Measurements from ENCODE around the gene CRABP2. TPM values are rescaled to one million over a fixed set of nuclear protein-coding genes. Genes with fewer than 3 reads are reported as not detected.

Gene CRABP2
- total RNA-seq, 1 donor from 2014 or later = 606 TPM

- H3K4me3 Mint-ChIP-seq = peak overlapping the region; percentile 62
- no peak for TF ChIP-seq CTCF (conservative IDR thresholded peaks at IDR 0.05)
- peaks cover 28% of the 10 kb centered on the region for H3K27me3 Mint-ChIP-seq (ENCODE audit: low read depth)
- H3K4me1 Mint-ChIP-seq = peaks cover 83% of the 10 kb centered on the region
- no peak overlapping the region for H3K27ac Mint-ChIP-seq (ENCODE audit: unreplicated experiment)
- no peaks in the 10 kb centered on the region for H3K9me3 Mint-ChIP-seq
- DNase-seq (ENCODE audit: low read depth, low spot score) = no peak
- H3K36me3 Mint-ChIP-seq (ENCODE audit: low read depth) = peaks cover 31% of the 10 kb centered on the region
These were observed 33.6 kb downstream of the CRABP2 start for GRCh38 chr1:156671804-156672203.

- no peak for DNase-seq (ENCODE audit: low read depth, low spot score)
- H3K27ac Mint-ChIP-seq (ENCODE audit: unreplicated experiment) = peak overlapping the region; percentile 90
- peaks cover 91% of the 10 kb centered on the region for H3K4me1 Mint-ChIP-seq
- TF ChIP-seq CTCF (conservative IDR thresholded peaks at IDR 0.05) = no peak
- peaks cover 31% of the 10 kb centered on the region for H3K36me3 Mint-ChIP-seq (ENCODE audit: low read depth)
- peak overlapping the region; percentile 62 for H3K4me3 Mint-ChIP-seq
- H3K27me3 Mint-ChIP-seq (ENCODE audit: low read depth) = peaks cover 33% of the 10 kb centered on the region
- H3K9me3 Mint-ChIP-seq = no peaks in the 10 kb centered on the region
These were observed 34.6 kb downstream of the CRABP2 start for GRCh38 chr1:156670791-156671190.

- no peak for DNase-seq (ENCODE audit: low read depth, low spot score)
- H3K4me1 Mint-ChIP-seq = peaks cover 91% of the 10 kb centered on the region
- H3K9me3 Mint-ChIP-seq = no peaks in the 10 kb centered on the region
- peak overlapping the region; percentile 31 for H3K4me3 Mint-ChIP-seq
- H3K36me3 Mint-ChIP-seq (ENCODE audit: low read depth) = peaks cover 31% of the 10 kb centered on the region
- no peak for TF ChIP-seq CTCF (conservative IDR thresholded peaks at IDR 0.05)
- peaks cover 38% of the 10 kb centered on the region for H3K27me3 Mint-ChIP-seq (ENCODE audit: low read depth)
- no peak overlapping the region for H3K27ac Mint-ChIP-seq (ENCODE audit: unreplicated experiment)
These were observed 35.0 kb downstream of the CRABP2 start for GRCh38 chr1:156670359-156670758.

- H3K36me3 Mint-ChIP-seq (ENCODE audit: low read depth) = peaks cover 31% of the 10 kb centered on the region
- DNase-seq (ENCODE audit: low read depth, low spot score) = no peak
- peaks cover 91% of the 10 kb centered on the region for H3K4me1 Mint-ChIP-seq
- H3K27ac Mint-ChIP-seq (ENCODE audit: unreplicated experiment) = peak overlapping the region; percentile 43
- H3K4me3 Mint-ChIP-seq = peak overlapping the region; percentile 77
- H3K9me3 Mint-ChIP-seq = no peaks in the 10 kb centered on the region
- TF ChIP-seq CTCF (conservative IDR thresholded peaks at IDR 0.05) = no peak
- H3K27me3 Mint-ChIP-seq (ENCODE audit: low read depth) = peaks cover 41% of the 10 kb centered on the region
These were observed 35.6 kb downstream of the CRABP2 start for GRCh38 chr1:156669794-156670193.

GRCh38 chr1:156668801-156669637, 36.4 kb downstream of the CRABP2 start:
- DNase-seq (ENCODE audit: low read depth, low spot score) = no peak
- no peaks in the 10 kb centered on the region for H3K9me3 Mint-ChIP-seq
- peak overlapping the region; percentile 77 for H3K4me3 Mint-ChIP-seq
- peaks cover 31% of the 10 kb centered on the region for H3K36me3 Mint-ChIP-seq (ENCODE audit: low read depth)
- H3K4me1 Mint-ChIP-seq = peaks cover 91% of the 10 kb centered on the region
- H3K27ac Mint-ChIP-seq (ENCODE audit: unreplicated experiment) = peak overlapping the region; percentile 94
- peaks cover 47% of the 10 kb centered on the region for H3K27me3 Mint-ChIP-seq (ENCODE audit: low read depth)
- no peak for TF ChIP-seq CTCF (conservative IDR thresholded peaks at IDR 0.05)
